Naive B cell (primary cell): ENCODE measurements around the gene GLIPR1L1. TPM values are rescaled to one million over a fixed set of nuclear protein-coding genes. Genes with fewer than 3 reads are reported as not detected.
"Not testable (repeated sequence)": the region's sequence is repeated elsewhere in the genome, so short reads cannot be mapped to it uniquely, and the experiment has no call there.

ENCODE experiments used
- ATAC-seq, 2 donors: fragments of 150-1000 bp; cut with Tn5 transposase; 2 replicates each; pipeline ENCODE4 v1.10.0; 2021; ENCODE audit warnings: low read depth in 2 of 2, mild to moderate bottlenecking in 2 of 2, moderate library complexity in 2 of 2
- DNase-seq: peaks from one replicate; pipeline ENCODE4 v3.0.0; 2022
- H3K27ac Mint-ChIP-seq, 6 donors: one replicate each; pipeline ENCODE4 v1.8.0; 2020 to 2022; ENCODE audit warnings: mild to moderate bottlenecking in 6 of 6, mixed read lengths in 6 of 6, moderate library complexity in 5 of 6, inconsistent platforms in 2 of 6
- H3K27me3 Mint-ChIP-seq, 3 donors: one replicate each; pipeline ENCODE4 v1.8.0; 2021 to 2022; ENCODE audit warnings: mixed read lengths in 3 of 3, mild to moderate bottlenecking in 1 of 3
- H3K36me3 Mint-ChIP-seq, 2 donors: one replicate each; pipeline ENCODE4 v1.8.0; 2020 to 2022; ENCODE audit warnings: mixed read lengths in 2 of 2, inconsistent platforms in 1 of 2, mild to moderate bottlenecking in 1 of 2
- H3K4me1 Mint-ChIP-seq, 3 donors: one replicate each; pipeline ENCODE4 v1.8.0; 2020 to 2022; ENCODE audit warnings: mixed read lengths in 3 of 3, inconsistent platforms in 1 of 3, mild to moderate bottlenecking in 1 of 3, moderate library complexity in 1 of 3
- H3K4me3 Mint-ChIP-seq, 8 donors: one replicate each; pipeline ENCODE4 v1.8.0; 2020 to 2022; ENCODE audit warnings: mild to moderate bottlenecking in 8 of 8, mixed read lengths in 8 of 8, moderate library complexity in 8 of 8, inconsistent platforms in 2 of 8
- H3K9me3 Mint-ChIP-seq, 7 donors: one replicate each; pipeline ENCODE4 v1.8.0; 2020 to 2022; ENCODE audit warnings: mixed read lengths in 7 of 7, mild to moderate bottlenecking in 5 of 7, inconsistent platforms in 2 of 7, moderate library complexity in 1 of 7
- polyA plus RNA-seq, 6 donors: library from polyadenylated mRNA; unstranded; fragments of 300-500 nt; fragmentation: Illumina TruSeq; gene quantifications; one replicate each; pipeline ENCODE4 v1.2.3, GENCODE V29; 2021; ENCODE audit warnings: low read depth in 6 of 6

Gene GLIPR1L1
- polyA plus RNA-seq, 6 donors from 2014 or later: not detected

- no peak overlapping the region for H3K27ac Mint-ChIP-seq
- no peaks in the 10 kb centered on the region for H3K9me3 Mint-ChIP-seq
- no peaks in the 10 kb centered on the region for H3K36me3 Mint-ChIP-seq
- DNase-seq (no peak), ATAC-seq (no peak)
- H3K4me1 Mint-ChIP-seq: no peaks in the 10 kb centered on the region
- no peak overlapping the region for H3K4me3 Mint-ChIP-seq
- peaks cover 2 to 13% (median 6%) of the 10 kb centered on the region in 3 donors for H3K27me3 Mint-ChIP-seq
Observed at GRCh38 chr12:75323663-75324062, 10.8 kb upstream of the GLIPR1L1 start.

GRCh38 chr12:75327642-75328041, 6.8 kb upstream of the GLIPR1L1 start:
- DNase-seq (no peak), ATAC-seq (no peak)
- Mint-ChIP-seq H3K27ac (no peak overlapping the region), H3K4me3 (no peak overlapping the region), H3K27me3 (peaks cover 13 to 18% (median 17%) of the 10 kb centered on the region in 3 donors), H3K36me3 (no peaks in the 10 kb centered on the region), H3K4me1 (peaks cover 7 to 15% (median 11%) of the 10 kb centered on the region in 3 donors), H3K9me3 (no peaks in the 10 kb centered on the region)

GRCh38 chr12:75329918-75330826, 4.3 kb upstream of the GLIPR1L1 start, which contains the start of gene CAPS2:
Gene CAPS2 (minus strand): TSS chr12:75330324. CDS start chr12:75326498, 3,826 bp downstream.
- Mint-ChIP-seq H3K27me3 (peaks cover 24 to 29% (median 27%) of the 10 kb centered on the region in 3 donors), H3K4me1 (peaks cover 14 to 25% (median 19%) of the 10 kb centered on the region in 3 donors), H3K9me3 (no peaks in the 10 kb centered on the region), H3K4me3 (peak within 1 kb of the TSS; percentile 81 to 94 (median 92)), H3K27ac (peak within 1 kb of the TSS; percentile 15 to 92 (median 78)), H3K36me3 (no peaks in the 10 kb centered on the region)
- ATAC-seq (peak; percentile 74 to 75), DNase-seq (peak; percentile 53)

GRCh38 chr12:75337905-75338304, 3.4 kb downstream of the GLIPR1L1 start:
- ATAC-seq: no peak
- H3K9me3 Mint-ChIP-seq: peaks cover 0 to 3% (median 0%) of the 10 kb centered on the region in 7 donors

GRCh38 chr12:75341873-75342272, 7.4 kb downstream of the GLIPR1L1 start:
- no peaks in the 10 kb centered on the region for H3K27me3 Mint-ChIP-seq

More at GRCh38 chr12:75337905-75338304, 3.4 kb downstream of the GLIPR1L1 start:
- no peak overlapping the region for H3K4me3 Mint-ChIP-seq
- H3K4me1 Mint-ChIP-seq: peaks cover 7 to 10% (median 8%) of the 10 kb centered on the region in 3 donors
- no peak overlapping the region for H3K27ac Mint-ChIP-seq
- DNase-seq: no peak
- peaks cover 0 to 5% of the 10 kb centered on the region in 2 donors for H3K36me3 Mint-ChIP-seq
- H3K27me3 Mint-ChIP-seq: peaks cover 10 to 15% (median 11%) of the 10 kb centered on the region in 3 donors

GRCh38 chr12:75345531-75345930, 11.1 kb downstream of the GLIPR1L1 start:
- DNase-seq (no peak), ATAC-seq (no peak)
- Mint-ChIP-seq H3K36me3 (peaks cover 0 to 5% of the 10 kb centered on the region in 2 donors), H3K9me3 (no peaks in the 10 kb centered on the region), H3K4me1 (no peaks in the 10 kb centered on the region), H3K4me3 (no peak overlapping the region), H3K27me3 (no peaks in the 10 kb centered on the region), H3K27ac (no peak overlapping the region)

More at GRCh38 chr12:75341873-75342272, 7.4 kb downstream of the GLIPR1L1 start:
- Mint-ChIP-seq H3K4me1 (no peaks in the 10 kb centered on the region), H3K4me3 (no peak overlapping the region), H3K27ac (peak overlapping the region in 1 of 6 donors; percentile 54), H3K36me3 (peaks cover 0 to 5% of the 10 kb centered on the region in 2 donors), H3K9me3 (peaks cover 0 to 3% (median 0%) of the 10 kb centered on the region in 7 donors)
- DNase-seq (no peak), ATAC-seq (no peak)

- ATAC-seq, DNase-seq, H3K27ac Mint-ChIP-seq, H3K27me3 Mint-ChIP-seq, H3K4me3 Mint-ChIP-seq, H3K36me3 Mint-ChIP-seq, H3K4me1 Mint-ChIP-seq, H3K9me3 Mint-ChIP-seq: not testable (repeated sequence)
Observed at GRCh38 chr12:75346215-75346614, 11.7 kb downstream of the GLIPR1L1 start.

- H3K9me3 Mint-ChIP-seq: peaks cover 5 to 25% (median 11%) of the 10 kb centered on the region in 7 donors
- peaks cover 0 to 6% (median 0%) of the 10 kb centered on the region in 3 donors for H3K4me1 Mint-ChIP-seq
- no peaks in the 10 kb centered on the region for H3K27me3 Mint-ChIP-seq
- no peak for DNase-seq
- no peak overlapping the region for H3K4me3 Mint-ChIP-seq
- no peak overlapping the region for H3K27ac Mint-ChIP-seq
- ATAC-seq: no peak
- peaks cover 4 to 19% of the 10 kb centered on the region in 2 donors for H3K36me3 Mint-ChIP-seq
Observed at GRCh38 chr12:75349946-75350345, 15.5 kb downstream of the GLIPR1L1 start.

- ATAC-seq: no peak
- no peak for DNase-seq
- peaks cover 7 to 23% of the 10 kb centered on the region in 2 donors for H3K36me3 Mint-ChIP-seq
- H3K27me3 Mint-ChIP-seq: no peaks in the 10 kb centered on the region
- H3K4me3 Mint-ChIP-seq: no peak overlapping the region
- peak overlapping the region in 1 of 6 donors; percentile 53 for H3K27ac Mint-ChIP-seq
- H3K9me3 Mint-ChIP-seq: peaks cover 5 to 30% (median 16%) of the 10 kb centered on the region in 7 donors
- H3K4me1 Mint-ChIP-seq: peaks cover 0 to 6% (median 0%) of the 10 kb centered on the region in 3 donors
Observed at GRCh38 chr12:75350413-75350812, 15.9 kb downstream of the GLIPR1L1 start.

- H3K27ac Mint-ChIP-seq: no peak overlapping the region
- no peaks in the 10 kb centered on the region for H3K27me3 Mint-ChIP-seq
- H3K36me3 Mint-ChIP-seq: peaks cover 7 to 23% of the 10 kb centered on the region in 2 donors
- no peak overlapping the region for H3K4me3 Mint-ChIP-seq
- DNase-seq: no peak
- peaks cover 5 to 35% (median 20%) of the 10 kb centered on the region in 7 donors for H3K9me3 Mint-ChIP-seq
- ATAC-seq: no peak
- peaks cover 0 to 6% (median 0%) of the 10 kb centered on the region in 3 donors for H3K4me1 Mint-ChIP-seq
Observed at GRCh38 chr12:75354011-75354410, 19.5 kb downstream of the GLIPR1L1 start.

GRCh38 chr12:75360920-75361319, 26.4 kb downstream of the GLIPR1L1 start:
- H3K27ac Mint-ChIP-seq: peak overlapping the region in 4 of 6 donors; percentile 60 to 85 (median 72)
- peaks cover 0 to 9% (median 4%) of the 10 kb centered on the region in 7 donors for H3K9me3 Mint-ChIP-seq
- ATAC-seq: peak; percentile 41 to 58
- H3K4me3 Mint-ChIP-seq: no peak overlapping the region
- DNase-seq: no peak
- peaks cover 0 to 4% of the 10 kb centered on the region in 2 donors for H3K36me3 Mint-ChIP-seq
- H3K27me3 Mint-ChIP-seq: no peaks in the 10 kb centered on the region
- peaks cover 8 to 14% (median 8%) of the 10 kb centered on the region in 3 donors for H3K4me1 Mint-ChIP-seq

- peaks cover 0 to 9% (median 4%) of the 10 kb centered on the region in 7 donors for H3K9me3 Mint-ChIP-seq
- peak overlapping the region in 1 of 8 donors; percentile 64 for H3K4me3 Mint-ChIP-seq
- peak overlapping the region in 1 of 6 donors; percentile 27 for H3K27ac Mint-ChIP-seq
- no peak for DNase-seq
- no peaks in the 10 kb centered on the region for H3K27me3 Mint-ChIP-seq
- peaks cover 0 to 4% of the 10 kb centered on the region in 2 donors for H3K36me3 Mint-ChIP-seq
- ATAC-seq: no peak
- peaks cover 8 to 14% (median 8%) of the 10 kb centered on the region in 3 donors for H3K4me1 Mint-ChIP-seq
Observed at GRCh38 chr12:75361408-75361807, 26.9 kb downstream of the GLIPR1L1 start.

- DNase-seq: no peak
- Mint-ChIP-seq H3K27me3 (no peaks in the 10 kb centered on the region), H3K9me3 (peaks cover 0 to 5% (median 4%) of the 10 kb centered on the region in 7 donors)
Observed at GRCh38 chr12:75364919-75365318, 30.4 kb downstream of the GLIPR1L1 start.

More at GRCh38 chr12:75364919-75365318, 30.4 kb downstream of the GLIPR1L1 start:
- Mint-ChIP-seq H3K4me3 (no peak overlapping the region), H3K36me3 (peaks cover 0 to 4% of the 10 kb centered on the region in 2 donors), H3K4me1 (peaks cover 8 to 14% (median 8%) of the 10 kb centered on the region in 3 donors), H3K27ac (no peak overlapping the region)
- no peak for ATAC-seq
